ENCODE measurements around the gene DGKG. TPM values are rescaled to one million over a fixed set of nuclear protein-coding genes. Genes with fewer than 3 reads are reported as not detected.

Gene DGKG
- total RNA-seq, 1 donor: 2.5 TPM

DNA sequence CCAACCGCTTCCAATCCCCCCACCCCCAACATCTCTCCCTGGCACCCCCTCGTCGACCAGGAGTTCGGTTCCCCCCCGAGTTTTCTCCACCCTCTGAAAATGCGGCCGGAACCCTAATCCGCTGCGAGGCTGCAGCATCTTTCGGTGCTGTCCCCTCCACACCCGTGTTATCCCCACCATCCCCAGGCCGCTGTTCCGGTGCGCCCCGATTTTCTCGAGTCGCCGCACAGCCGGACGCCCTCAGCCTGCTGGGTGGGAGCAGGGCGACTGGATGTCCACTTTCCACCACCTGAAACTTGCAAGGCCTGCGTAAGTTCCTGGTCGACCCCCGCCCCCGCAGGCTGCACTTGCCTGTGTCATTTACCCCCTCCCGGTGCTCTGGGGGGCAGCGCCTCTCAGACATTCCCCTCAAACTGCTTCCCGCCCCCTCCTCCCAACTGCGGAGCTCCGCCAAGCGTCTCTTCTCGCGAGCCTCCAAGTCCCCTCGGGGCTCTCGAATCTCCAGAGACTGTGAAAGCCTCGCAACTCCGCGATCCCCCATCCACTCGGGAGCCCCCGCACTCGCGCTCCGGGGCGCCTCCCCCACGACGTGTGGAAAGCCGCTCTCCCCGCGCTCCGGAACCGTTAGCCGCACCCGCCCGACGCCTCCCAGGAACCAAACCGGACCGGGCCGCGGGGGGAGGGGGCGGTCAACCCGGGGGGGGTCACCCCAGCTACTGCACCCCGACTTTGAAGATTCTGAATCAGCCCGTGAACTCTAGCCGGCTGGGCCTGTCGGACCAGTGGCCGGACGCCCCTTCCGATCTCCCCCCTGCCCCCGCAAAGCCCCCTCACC lies 253.7 kb downstream of the DGKG start:
- H2AFZ ChIP-seq (ENCODE audit: low read length): peak overlapping the region; percentile 85
- no peaks in the 10 kb centered on the region for H3K9me3 ChIP-seq (ENCODE audit: low read depth, low read length)
- peak overlapping the region; percentile 91 for H3K4me3 ChIP-seq (ENCODE audit: insufficient read depth, low read length)
- H3K4me1 ChIP-seq (ENCODE audit: insufficient read depth, low read length): peaks cover 39% of the 10 kb centered on the region
- peaks cover 36% of the 10 kb centered on the region for H3K79me2 ChIP-seq (ENCODE audit: insufficient read depth, low read length)
- H4K20me1 ChIP-seq (ENCODE audit: insufficient read depth, low read length): peaks cover 12% of the 10 kb centered on the region
- H3K4me2 ChIP-seq (ENCODE audit: insufficient read depth, low read length): peak overlapping the region; percentile 91
- peaks cover 2% of the 10 kb centered on the region for H3K27me3 ChIP-seq (ENCODE audit: insufficient read depth, low read length)
- H3K27ac ChIP-seq (ENCODE audit: low read depth, low read length): peak overlapping the region; percentile 61
- DNase-seq (ENCODE audit: insufficient read length, low spot score, missing footprints): peak; percentile 97
- TF ChIP-seq, protein P1, sequence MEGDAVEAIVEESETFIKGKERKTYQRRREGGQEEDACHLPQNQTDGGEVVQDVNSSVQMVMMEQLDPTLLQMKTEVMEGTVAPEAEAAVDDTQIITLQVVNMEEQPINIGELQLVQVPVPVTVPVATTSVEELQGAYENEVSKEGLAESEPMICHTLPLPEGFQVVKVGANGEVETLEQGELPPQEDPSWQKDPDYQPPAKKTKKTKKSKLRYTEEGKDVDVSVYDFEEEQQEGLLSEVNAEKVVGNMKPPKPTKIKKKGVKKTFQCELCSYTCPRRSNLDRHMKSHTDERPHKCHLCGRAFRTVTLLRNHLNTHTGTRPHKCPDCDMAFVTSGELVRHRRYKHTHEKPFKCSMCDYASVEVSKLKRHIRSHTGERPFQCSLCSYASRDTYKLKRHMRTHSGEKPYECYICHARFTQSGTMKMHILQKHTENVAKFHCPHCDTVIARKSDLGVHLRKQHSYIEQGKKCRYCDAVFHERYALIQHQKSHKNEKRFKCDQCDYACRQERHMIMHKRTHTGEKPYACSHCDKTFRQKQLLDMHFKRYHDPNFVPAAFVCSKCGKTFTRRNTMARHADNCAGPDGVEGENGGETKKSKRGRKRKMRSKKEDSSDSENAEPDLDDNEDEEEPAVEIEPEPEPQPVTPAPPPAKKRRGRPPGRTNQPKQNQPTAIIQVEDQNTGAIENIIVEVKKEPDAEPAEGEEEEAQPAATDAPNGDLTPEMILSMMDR (IDR thresholded peaks at IDR 0.05; ENCODE audit: extremely low read depth, low read depth, low read length): no peak
- H3K36me3 ChIP-seq (ENCODE audit: insufficient read depth, low read length): no peaks in the 10 kb centered on the region

DNA sequence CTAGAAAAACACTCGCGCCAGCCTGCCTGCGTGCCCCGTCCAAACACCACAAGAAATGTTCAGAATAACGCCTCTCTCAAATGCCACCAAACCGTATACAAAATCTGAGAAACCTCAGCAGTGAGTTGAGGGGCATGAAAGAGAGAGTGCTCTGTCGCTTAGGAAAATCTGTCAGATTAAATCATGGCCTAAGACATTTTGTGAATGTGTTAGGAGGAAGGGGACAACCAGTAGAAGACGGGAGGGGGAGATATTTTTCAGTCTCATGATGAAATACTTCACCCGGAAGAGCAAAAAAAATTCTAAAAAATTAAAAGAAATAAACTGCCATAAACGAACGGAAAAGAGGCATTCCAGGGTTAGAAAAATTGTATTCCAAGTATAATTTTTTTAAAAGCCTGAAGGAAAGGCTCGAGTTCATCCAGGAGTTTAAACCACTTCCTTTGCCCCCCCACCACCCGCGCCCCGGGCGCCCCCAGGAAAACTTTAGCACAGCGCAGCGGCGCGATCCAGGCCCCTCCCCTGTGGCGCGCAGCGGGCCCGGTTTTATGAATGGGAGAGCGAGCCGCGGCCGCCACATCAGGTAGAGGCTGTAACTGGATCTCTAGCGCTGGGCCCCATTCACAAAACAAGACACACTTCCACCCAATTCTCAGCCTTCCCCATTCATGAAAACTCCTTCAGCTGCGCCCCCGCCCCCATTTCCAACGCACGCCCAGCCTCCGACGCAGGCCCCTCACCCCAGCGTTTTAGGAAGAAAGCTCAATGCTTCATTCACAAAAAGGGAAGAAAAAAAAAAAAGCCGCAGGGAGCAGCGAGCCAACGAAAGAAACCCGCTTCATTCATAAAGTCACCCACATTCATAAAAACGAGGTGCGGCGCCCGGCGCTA lies 254.6 kb downstream of the DGKG start:
- H3K27me3 ChIP-seq (ENCODE audit: insufficient read depth, low read length): no peaks in the 10 kb centered on the region
- peak overlapping the region; percentile 91 for H3K4me2 ChIP-seq (ENCODE audit: insufficient read depth, low read length)
- H3K36me3 ChIP-seq (ENCODE audit: insufficient read depth, low read length): peaks cover 4% of the 10 kb centered on the region
- peak; percentile 88 for DNase-seq (ENCODE audit: insufficient read length, low spot score, missing footprints)
- peak overlapping the region; percentile 61 for H3K27ac ChIP-seq (ENCODE audit: low read depth, low read length)
- H3K9me3 ChIP-seq (ENCODE audit: low read depth, low read length): no peaks in the 10 kb centered on the region
- H3K79me2 ChIP-seq (ENCODE audit: insufficient read depth, low read length): peaks cover 43% of the 10 kb centered on the region
- TF ChIP-seq, protein P1 (IDR thresholded peaks at IDR 0.05; ENCODE audit: extremely low read depth, low read depth, low read length): no peak
- peaks cover 16% of the 10 kb centered on the region for H4K20me1 ChIP-seq (ENCODE audit: insufficient read depth, low read length)
- peak overlapping the region; percentile 85 for H2AFZ ChIP-seq (ENCODE audit: low read length)
- H3K4me3 ChIP-seq (ENCODE audit: insufficient read depth, low read length): peak overlapping the region; percentile 91
- H3K4me1 ChIP-seq (ENCODE audit: insufficient read depth, low read length): peaks cover 39% of the 10 kb centered on the region

DNA sequence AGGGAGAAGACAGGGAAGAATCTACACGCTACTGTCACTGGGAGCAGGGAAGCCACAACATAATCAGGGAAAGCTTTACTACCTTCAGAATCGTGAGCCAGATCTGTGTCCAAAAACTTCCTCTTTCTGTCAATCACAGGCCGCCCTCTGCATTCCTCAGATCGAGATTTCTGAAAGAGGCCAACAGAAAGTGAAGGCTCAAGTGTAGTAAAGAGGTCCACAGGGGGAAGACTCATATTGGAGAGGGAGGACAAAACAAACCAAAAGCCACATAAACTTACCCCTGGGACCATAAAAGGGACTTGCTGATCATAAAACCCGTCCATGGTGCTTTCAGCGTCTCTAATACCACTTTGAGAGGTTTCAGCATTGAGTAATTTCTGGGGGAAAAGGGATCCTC lies 256.5 kb downstream of the DGKG start:
- peaks cover 19% of the 10 kb centered on the region for H4K20me1 ChIP-seq (ENCODE audit: insufficient read depth, low read length)
- peaks cover 46% of the 10 kb centered on the region for H3K79me2 ChIP-seq (ENCODE audit: insufficient read depth, low read length)
- peaks cover 37% of the 10 kb centered on the region for H3K4me1 ChIP-seq (ENCODE audit: insufficient read depth, low read length)
- peak overlapping the region; percentile 40 for H2AFZ ChIP-seq (ENCODE audit: low read length)
- TF ChIP-seq, protein P1 (IDR thresholded peaks at IDR 0.05; ENCODE audit: extremely low read depth, low read depth, low read length): no peak
- peak overlapping the region; percentile 4 for H3K27ac ChIP-seq (ENCODE audit: low read depth, low read length)
- DNase-seq (ENCODE audit: insufficient read length, low spot score, missing footprints): peak; percentile 70
- H3K36me3 ChIP-seq (ENCODE audit: insufficient read depth, low read length): peaks cover 18% of the 10 kb centered on the region
- no peaks in the 10 kb centered on the region for H3K27me3 ChIP-seq (ENCODE audit: insufficient read depth, low read length)
- H3K4me2 ChIP-seq (ENCODE audit: insufficient read depth, low read length): peak overlapping the region; percentile 60
- no peaks in the 10 kb centered on the region for H3K9me3 ChIP-seq (ENCODE audit: low read depth, low read length)
- no peak overlapping the region for H3K4me3 ChIP-seq (ENCODE audit: insufficient read depth, low read length)

Data from osteoblast (primary cell).